Mesenchymal stem cell (in vitro differentiated cells and primary cell): ENCODE results near the gene TNS4.

Source experiments
- DNase-seq: peaks from one replicate; pipeline ENCODE4 v3.0.0-alpha.2; 2013
- H2AFZ ChIP-seq: one replicate; pipeline ENCODE4 v1.6.1; 2013; ENCODE audit warnings: low read depth, mild to moderate bottlenecking, control low read depth, inconsistent platforms, low read length, moderate library complexity
- H2AK5ac ChIP-seq: 2 replicates; pipeline ENCODE4 v1.6.1; 2013; ENCODE audit warnings: low read length, moderate library complexity, mild to moderate bottlenecking, inconsistent platforms; ENCODE audit not compliant: severe bottlenecking
- H2BK120ac ChIP-seq: one replicate; pipeline ENCODE4 v1.6.1; 2013; ENCODE audit warnings: low read depth, mild to moderate bottlenecking, inconsistent platforms, low read length, moderate library complexity
- H2BK12ac ChIP-seq, 2 experiments: one replicate each; pipeline ENCODE4 v1.6.1; 2013; ENCODE audit warnings: inconsistent platforms in 2 of 2, low read length in 2 of 2, mild to moderate bottlenecking in 2 of 2, moderate library complexity in 2 of 2, control low read depth in 1 of 2
- H2BK15ac ChIP-seq: one replicate; pipeline ENCODE4 v1.6.1; 2013; ENCODE audit warnings: mild to moderate bottlenecking, low read depth, inconsistent platforms; ENCODE audit not compliant: poor library complexity, severe bottlenecking
- H2BK5ac ChIP-seq: 2 replicates; pipeline ENCODE4 v1.6.1; 2013; ENCODE audit warnings: low read depth, mild to moderate bottlenecking, low read length, control low read depth, inconsistent platforms; ENCODE audit not compliant: poor library complexity, severe bottlenecking
- H3K14ac ChIP-seq, 2 experiments: one replicate each; pipeline ENCODE4 v1.6.1; 2013; ENCODE audit warnings: inconsistent platforms in 2 of 2, low read length in 2 of 2, control low read depth in 1 of 2, mild to moderate bottlenecking in 1 of 2, moderate library complexity in 1 of 2
- H3K18ac ChIP-seq, 2 experiments: one replicate each; pipeline ENCODE4 v1.6.1; 2013; ENCODE audit warnings: inconsistent platforms in 2 of 2, low read length in 2 of 2, control low read depth in 1 of 2, low read depth in 1 of 2, mild to moderate bottlenecking in 1 of 2
- H3K23ac ChIP-seq, 2 experiments: one replicate each; pipeline ENCODE4 v1.6.1; 2013; ENCODE audit warnings: inconsistent platforms in 2 of 2, low read length in 2 of 2, mild to moderate bottlenecking in 2 of 2, moderate library complexity in 2 of 2, control low read depth in 1 of 2
- H3K27ac ChIP-seq: 2 replicates; pipeline ENCODE4 v1.5.1; 2013; ENCODE audit warnings: mild to moderate bottlenecking, moderate library complexity, low read length, control low read depth, inconsistent platforms; ENCODE audit not compliant: poor library complexity, severe bottlenecking
- H3K27me3 ChIP-seq, 2 experiments: 2 replicates each; pipeline versions ENCODE4 v1.6.1 to v1.7.0; 2013; ENCODE audit warnings: low read length in 2 of 2, mild to moderate bottlenecking in 2 of 2, moderate library complexity in 2 of 2, control low read depth in 1 of 2, inconsistent platforms in 1 of 2; ENCODE audit not compliant: control insufficient read depth in 1 of 2, insufficient read depth in 1 of 2
- H3K36me3 ChIP-seq, 2 experiments: 2 replicates each; pipeline versions ENCODE4 v1.6.1 to v1.7.0; 2013; ENCODE audit warnings: low read length in 2 of 2, control low read depth in 1 of 2, inconsistent platforms in 1 of 2, low read depth in 1 of 2, mild to moderate bottlenecking in 1 of 2; ENCODE audit not compliant: insufficient read depth in 2 of 2, control insufficient read depth in 1 of 2
- H3K4ac ChIP-seq, 2 experiments: one replicate each; pipeline ENCODE4 v1.6.1; 2013; ENCODE audit warnings: inconsistent platforms in 2 of 2, low read length in 2 of 2, mild to moderate bottlenecking in 2 of 2, moderate library complexity in 2 of 2, control low read depth in 1 of 2, low read depth in 1 of 2
- H3K4me1 ChIP-seq: 2 replicates; pipeline ENCODE4 v1.6.1; 2013; ENCODE audit warnings: low read depth, low read length, control low read depth; ENCODE audit not compliant: control insufficient read depth, insufficient read depth
- H3K4me2 ChIP-seq: 2 replicates; pipeline ENCODE4 v1.6.1; 2013; ENCODE audit warnings: low read length, mild to moderate bottlenecking, inconsistent platforms; ENCODE audit not compliant: poor library complexity, severe bottlenecking
- H3K4me3 ChIP-seq, 2 experiments: 2 replicates each; pipeline versions ENCODE4 v1.5.1 to v1.7.0; 2013; ENCODE audit warnings: low read length in 2 of 2, mild to moderate bottlenecking in 2 of 2, control low read depth in 1 of 2, low read depth in 1 of 2; ENCODE audit not compliant: insufficient read depth in 1 of 2
- H3K79me1 ChIP-seq: replicated peaks from 2 replicates; pipeline ENCODE4 v1.6.1; 2013; ENCODE audit warnings: mild to moderate bottlenecking, control low read depth, low read length, inconsistent platforms; ENCODE audit not compliant: poor library complexity, severe bottlenecking
- H3K9ac ChIP-seq: 2 replicates; pipeline ENCODE4 v1.7.0; 2013; ENCODE audit warnings: mild to moderate bottlenecking, low read length, moderate library complexity
- H3K9me3 ChIP-seq: 2 replicates; pipeline ENCODE4 v1.7.0; 2013; ENCODE audit warnings: mild to moderate bottlenecking, low read length; ENCODE audit not compliant: control insufficient read depth
- H4K8ac ChIP-seq: one replicate; pipeline ENCODE4 v1.6.1; 2013; ENCODE audit warnings: inconsistent platforms, mild to moderate bottlenecking, low read length, moderate library complexity
- H4K91ac ChIP-seq: one replicate; pipeline ENCODE4 v1.6.1; 2013; ENCODE audit warnings: mild to moderate bottlenecking, low read length, inconsistent platforms
- WGBS: methylation state at CpG from one replicate; pipeline ENCODE4 v1.1.7; 2013; ENCODE audit warnings: mixed read lengths; 5-methylcytosine and 5-hydroxymethylcytosine counted together

TNS4 gene

DNA sequence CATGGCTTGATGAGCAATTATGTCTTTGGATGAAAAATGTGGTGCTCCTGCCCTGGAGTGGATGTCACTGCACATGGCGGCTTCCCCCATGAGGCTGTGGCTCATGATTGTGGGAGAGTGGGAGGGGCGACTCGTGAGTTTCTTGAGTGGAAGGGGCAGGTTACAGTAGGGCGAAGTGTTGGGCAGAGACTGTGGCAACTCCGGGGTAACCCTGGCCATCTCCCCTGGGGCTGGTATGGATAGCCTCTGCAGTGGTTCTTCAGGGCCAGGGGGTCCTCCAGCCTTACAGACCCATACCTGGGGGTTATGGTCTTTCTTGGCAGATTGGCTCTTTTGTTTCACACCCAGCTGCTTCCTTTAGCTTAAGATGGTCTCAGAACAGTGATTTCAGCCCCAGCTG lies 1.3 kb upstream of the TNS4 start:
- Histone ChIP-seq H4K8ac (no peak overlapping the region), H3K4me3 (no peak overlapping the region), H3K4ac (no peak overlapping the region), H2AFZ (no peak overlapping the region), H3K9ac (no peak overlapping the region), H2BK120ac (no peak overlapping the region), H3K9me3 (no peaks in the 10 kb centered on the region), H3K23ac (no peak overlapping the region), H2BK15ac (no peak overlapping the region), H3K27me3 (no peaks in the 10 kb centered on the region), H3K27ac (no peak overlapping the region), H2AK5ac (no peak overlapping the region), H3K79me1 (no peaks in the 10 kb centered on the region), H3K14ac (no peak overlapping the region), H3K18ac (no peak overlapping the region), H2BK5ac (no peak overlapping the region), H3K4me2 (no peak overlapping the region), H3K36me3 (peaks cover 0 to 3% of the 10 kb centered on the region in 2 experiments), H2BK12ac (no peak overlapping the region), H4K91ac (no peak overlapping the region), H3K4me1 (peaks cover 17% of the 10 kb centered on the region)
- 95% methylated on average over 5 of the region's 5 CpGs for WGBS
- no peak for DNase-seq

DNA sequence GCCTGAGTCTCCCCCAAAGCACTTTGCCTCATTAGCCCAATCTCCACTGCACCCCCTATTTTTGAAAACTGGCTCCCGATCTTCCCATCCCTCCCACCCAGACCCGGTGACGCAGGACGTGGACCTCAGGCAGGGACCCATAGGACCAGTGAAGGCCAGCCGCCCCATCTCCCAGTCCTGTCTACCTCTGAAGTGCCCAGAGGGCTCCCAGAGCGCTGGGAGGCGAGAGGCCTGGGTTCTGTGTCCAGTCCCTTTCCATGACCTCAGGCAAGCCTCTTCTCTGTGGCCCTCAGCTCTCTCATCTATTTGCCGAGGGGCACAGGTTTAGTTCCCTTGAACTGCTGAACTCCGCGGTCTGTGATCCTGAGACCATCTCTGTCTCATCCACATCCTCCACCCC lies 714 bp downstream of the TNS4 start:
- H2BK120ac ChIP-seq = no peak overlapping the region
- 95% methylated on average over 8 of the region's 10 CpGs for WGBS

GRCh38 chr17:40500190-40500589 lies 1.2 kb downstream of the TNS4 start:
- no peak for DNase-seq
- Histone ChIP-seq H3K4me2 (no peak overlapping the region), H2BK120ac (peak overlapping the region; percentile 39), H3K9ac (peak overlapping the region; percentile 62), H3K14ac (no peak overlapping the region), H2BK12ac (peak overlapping the region; percentile 1 to 21), H3K79me1 (no peaks in the 10 kb centered on the region), H3K4me1 (peaks cover 15% of the 10 kb centered on the region), H3K18ac (peak overlapping the region; percentile 72 to 89), H4K8ac (no peak overlapping the region), H3K9me3 (no peaks in the 10 kb centered on the region), H3K4ac (peak overlapping the region in 1 of 2 experiments; percentile 60), H3K36me3 (peaks cover 0 to 3% of the 10 kb centered on the region in 2 experiments), H2BK5ac (no peak overlapping the region), H2BK15ac (peak overlapping the region; percentile 26), H4K91ac (peak overlapping the region; percentile 9), H3K23ac (no peak overlapping the region), H2AK5ac (peak overlapping the region; percentile 5), H3K4me3 (no peak overlapping the region), H3K27me3 (no peaks in the 10 kb centered on the region), H3K27ac (no peak overlapping the region), H2AFZ (no peak overlapping the region)
- WGBS = 91% methylated on average over 11 of the region's 11 CpGs

More for the DNA sequence above, 714 bp downstream of the TNS4 start:
- H3K4me1 ChIP-seq = peaks cover 15% of the 10 kb centered on the region
- H2AFZ ChIP-seq = no peak overlapping the region
- no peak overlapping the region for H3K4me3 ChIP-seq
- H3K9me3 ChIP-seq = no peaks in the 10 kb centered on the region
- no peak overlapping the region for H3K4me2 ChIP-seq
- H3K23ac ChIP-seq = no peak overlapping the region
- no peak for DNase-seq
- H3K27ac ChIP-seq = no peak overlapping the region
- H3K79me1 ChIP-seq = no peaks in the 10 kb centered on the region
- no peak overlapping the region for H2AK5ac ChIP-seq
- H2BK12ac ChIP-seq = peak overlapping the region; percentile 1 to 64
- no peak overlapping the region for H3K4ac ChIP-seq
- H3K9ac ChIP-seq = no peak overlapping the region
- H4K91ac ChIP-seq = no peak overlapping the region
- H4K8ac ChIP-seq = no peak overlapping the region
- H3K14ac ChIP-seq = no peak overlapping the region
- H2BK5ac ChIP-seq = no peak overlapping the region
- peaks cover 0 to 3% of the 10 kb centered on the region in 2 experiments for H3K36me3 ChIP-seq
- H3K18ac ChIP-seq = no peak overlapping the region
- peak overlapping the region; percentile 26 for H2BK15ac ChIP-seq
- H3K27me3 ChIP-seq = no peaks in the 10 kb centered on the region

GRCh38 chr17:40499551-40500189 lies 1.8 kb downstream of the TNS4 start:
- H3K18ac ChIP-seq = peak overlapping the region; percentile 72 to 89
- no peak overlapping the region for H3K23ac ChIP-seq
- 28% methylated on average over 17 of the region's 17 CpGs for WGBS
- H2AFZ ChIP-seq = no peak overlapping the region
- H2AK5ac ChIP-seq = peak overlapping the region; percentile 5
- H2BK15ac ChIP-seq = no peak overlapping the region
- peaks cover 15% of the 10 kb centered on the region for H3K4me1 ChIP-seq
- H3K9ac ChIP-seq = peak overlapping the region; percentile 62
- H4K91ac ChIP-seq = peak overlapping the region; percentile 9
- peak overlapping the region; percentile 10 to 60 for H3K4ac ChIP-seq
- H3K27me3 ChIP-seq = no peaks in the 10 kb centered on the region
- peak overlapping the region; percentile 2 for H2BK120ac ChIP-seq
- H3K4me3 ChIP-seq = peak overlapping the region in 1 of 2 experiments; percentile 30
- H4K8ac ChIP-seq = peak overlapping the region; percentile 94
- peak overlapping the region; percentile 1 to 11 for H2BK12ac ChIP-seq
- H3K36me3 ChIP-seq = peaks cover 0 to 3% of the 10 kb centered on the region in 2 experiments
- peak; percentile 79 for DNase-seq
- peak overlapping the region in 1 of 2 experiments; percentile 68 for H3K14ac ChIP-seq
- H3K9me3 ChIP-seq = no peaks in the 10 kb centered on the region
- no peak overlapping the region for H2BK5ac ChIP-seq
- peak overlapping the region; percentile 59 for H3K4me2 ChIP-seq
- H3K79me1 ChIP-seq = no peaks in the 10 kb centered on the region
- H3K27ac ChIP-seq = no peak overlapping the region
